IMR-90 (cell line): ENCODE results near the gene KIF1A. TPM values are rescaled to one million over a fixed set of nuclear protein-coding genes. Genes with fewer than 3 reads are reported as not detected.

Experiments
- ATAC-seq: fragments of 200-7000 bp; cut with Tn5 transposase; 2 replicates; pipeline ENCODE4 v1.9.1; 2020; ENCODE audit warnings: low read depth, mild to moderate bottlenecking, moderate library complexity
- BruUV-seq: library from RNA; stranded (reverse); fragments of 400-500 nt; replicated peaks from 2 replicates; lab custom pipeline; 2021; lab: Mats Ljungman, UMichigan
- CTCF ChIA-PET: fragments of 300-600 bp; formaldehyde crosslinking; extraction: SDS; loops from one replicate; lab custom pipeline; 2021; ENCODE audit warnings: antibody characterized with exemption; lab: Yijun Ruan, JAX
- POLR2A ChIA-PET: fragments of 300-600 bp; sonication (Branson Sonifier 250); formaldehyde crosslinking; loops from one replicate; lab custom pipeline; 2022; ENCODE audit warnings: antibody characterized with exemption; ENCODE audit not compliant: unreplicated experiment; lab: Charles Lee
- DNase-seq: peaks from one replicate; pipeline ENCODE4 v3.0.0; 2013
- H2AFZ ChIP-seq: replicated peaks from 2 replicates; pipeline ENCODE3; 2013; ENCODE audit warnings: low read length, mild to moderate bottlenecking; ENCODE audit not compliant: poor library complexity
- H2AK5ac ChIP-seq: 2 replicates; pipeline ENCODE4 v1.6.1; 2013; ENCODE audit warnings: low read depth, low read length, inconsistent platforms
- H2AK9ac ChIP-seq: replicated peaks from 2 replicates; pipeline ENCODE3; 2013; ENCODE audit warnings: mild to moderate bottlenecking, low read depth, low read length, moderate library complexity; ENCODE audit not compliant: poor library complexity
- H2BK120ac ChIP-seq: 2 replicates; pipeline ENCODE4 v1.6.1; 2013; ENCODE audit warnings: low read depth, low read length, inconsistent platforms
- H2BK15ac ChIP-seq: 3 replicates; pipeline ENCODE4 v1.6.1; 2013; ENCODE audit warnings: low read depth, low read length, inconsistent platforms
- H2BK20ac ChIP-seq: 2 replicates; pipeline ENCODE4 v1.6.1; 2013; ENCODE audit warnings: low read depth, mild to moderate bottlenecking, inconsistent platforms, low read length, moderate library complexity
- H2BK5ac ChIP-seq: 2 replicates; pipeline ENCODE4 v1.6.1; 2013; ENCODE audit warnings: mild to moderate bottlenecking, low read depth, low read length, inconsistent platforms; ENCODE audit not compliant: poor library complexity, severe bottlenecking
- H3K14ac ChIP-seq: replicated peaks from 2 replicates; pipeline ENCODE4 v1.6.1; 2013; ENCODE audit warnings: low read depth, low read length, inconsistent platforms
- H3K18ac ChIP-seq: 2 replicates; pipeline ENCODE4 v1.6.1; 2013; ENCODE audit warnings: low read depth, low read length, control low read depth
- H3K23ac ChIP-seq: 2 replicates; pipeline ENCODE4 v1.6.1; 2013; ENCODE audit warnings: low read depth, low read length, inconsistent platforms
- H3K27ac ChIP-seq: 2 replicates; pipeline ENCODE4 v1.5.1; 2013; ENCODE audit warnings: mild to moderate bottlenecking, control low read depth, low read length; ENCODE audit not compliant: insufficient read depth
- H3K27me3 ChIP-seq: 2 replicates; pipeline ENCODE4 v1.6.1; 2013; ENCODE audit warnings: low read length; ENCODE audit not compliant: control insufficient read depth, insufficient read depth
- H3K36me3 ChIP-seq: 2 replicates; pipeline ENCODE4 v1.6.1; 2013; ENCODE audit warnings: low read length, mixed read lengths; ENCODE audit not compliant: control insufficient read depth, insufficient read depth
- H3K4ac ChIP-seq: 2 replicates; pipeline ENCODE4 v1.6.1; 2013; ENCODE audit warnings: low read depth, low read length, inconsistent platforms
- H3K4me1 ChIP-seq: 2 replicates; pipeline ENCODE4 v1.6.1; 2013; ENCODE audit warnings: low read length, mixed read lengths; ENCODE audit not compliant: control insufficient read depth, insufficient read depth
- H3K4me2 ChIP-seq: 2 replicates; pipeline ENCODE4 v1.6.1; 2013; ENCODE audit warnings: low read depth, mild to moderate bottlenecking, control low read depth, low read length, moderate library complexity
- H3K4me3 ChIP-seq: 2 replicates; pipeline ENCODE4 v1.5.1; 2013; ENCODE audit warnings: low read depth, mild to moderate bottlenecking, control low read depth, low read length, moderate library complexity; ENCODE audit not compliant: insufficient read depth
- H3K56ac ChIP-seq: 2 replicates; pipeline ENCODE4 v1.6.1; 2013; ENCODE audit warnings: low read length, inconsistent platforms; ENCODE audit not compliant: insufficient read depth; ENCODE audit errors: extremely low read depth
- H3K79me1 ChIP-seq, 2 experiments: 2 replicates each; pipeline ENCODE4 v1.6.1; 2013; ENCODE audit warnings: low read length in 2 of 2, inconsistent platforms in 1 of 2, low read depth in 1 of 2
- H3K9ac ChIP-seq: 2 replicates; pipeline ENCODE4 v1.6.1; 2013; ENCODE audit warnings: low read depth, low read length, control low read depth
- H3K9me1 ChIP-seq: 2 replicates; pipeline ENCODE4 v1.6.1; 2013; ENCODE audit warnings: low read length, inconsistent platforms; ENCODE audit not compliant: insufficient read depth
- H3K9me3 ChIP-seq: 2 replicates; pipeline ENCODE4 v1.6.1; 2013; ENCODE audit warnings: low read length; ENCODE audit not compliant: control insufficient read depth, insufficient read depth
- H4K20me1 ChIP-seq: 2 replicates; pipeline ENCODE4 v1.6.1; 2013; ENCODE audit warnings: low read length, inconsistent platforms; ENCODE audit not compliant: insufficient read depth
- H4K5ac ChIP-seq: 2 replicates; pipeline ENCODE4 v1.6.1; 2013; ENCODE audit warnings: mild to moderate bottlenecking, low read depth, low read length, control low read depth
- H4K8ac ChIP-seq, 2 experiments: 2 replicates each; pipeline ENCODE4 v1.6.1; 2013; ENCODE audit warnings: low read depth in 2 of 2, low read length in 2 of 2, control low read depth in 1 of 2, inconsistent platforms in 1 of 2
- H4K91ac ChIP-seq: 2 replicates; pipeline ENCODE4 v1.6.1; 2013; ENCODE audit warnings: low read depth, low read length, inconsistent platforms; ENCODE audit not compliant: insufficient read depth
- BHLHE40 ChIP-seq: fragments of 150-350 bp; IDR thresholded peaks from 2 replicates; pipeline ENCODE4 v1.6.1; 2016; ENCODE audit warnings: mild to moderate bottlenecking, low read depth, low read length
- CEBPB ChIP-seq: IDR thresholded peaks from 2 replicates; pipeline ENCODE4 v1.6.1; 2012; ENCODE audit warnings: low read depth, low read length, improper control_type of control experiment
- FOS ChIP-seq: fragments of 150-350 bp; IDR thresholded peaks from 2 replicates; pipeline ENCODE4 v1.6.1; 2016; ENCODE audit warnings: low read depth, low read length
- MAFK ChIP-seq: IDR thresholded peaks from 2 replicates; pipeline ENCODE4 v1.6.1; 2012; ENCODE audit warnings: low read depth, low read length, improper control_type of control experiment
- MAZ ChIP-seq: IDR thresholded peaks from 2 replicates; pipeline ENCODE4 v1.6.1; 2012; ENCODE audit warnings: low read depth, mild to moderate bottlenecking, low read length, improper control_type of control experiment, moderate library complexity, borderline replicate concordance
- NFE2L2 ChIP-seq: fragments of 150-350 bp; IDR thresholded peaks from 2 replicates; pipeline ENCODE4 v1.6.1; 2016; ENCODE audit warnings: low read depth, mild to moderate bottlenecking, low read length
- POLR2A ChIP-seq: IDR thresholded peaks from 2 replicates; pipeline ENCODE4 v1.6.1; 2012; ENCODE audit warnings: mild to moderate bottlenecking, low read depth, low read length
- RAD21 ChIP-seq: IDR thresholded peaks from 2 replicates; pipeline ENCODE4 v1.6.1; 2012; ENCODE audit warnings: low read length, improper control_type of control experiment
- WGBS, 2 experiments: methylation state at CpG; one replicate each; pipeline versions ENCODE4 v1.1.5 to v1.1.7; 2013; ENCODE audit warnings: missing lambda C conversion rate in 2 of 2; ENCODE audit not compliant: insufficient read length in 1 of 2; ENCODE audit errors: extremely low coverage in 2 of 2; 5-methylcytosine and 5-hydroxymethylcytosine counted together
- dilution Hi-C: fragments of 300-500 bp; cut with HindIII; formaldehyde crosslinking; loops from one replicate; pipeline ENCODE4 v1.14.3; 2018; ENCODE audit warnings: low sequenced_read_pairs; ENCODE audit not compliant: unreplicated experiment
- in situ Hi-C: fragments of 300-500 bp; cut with MboI; formaldehyde crosslinking; loops from 3 replicates; pipeline ENCODE4 v1.14.3; 2019; ENCODE audit warnings: low sequenced_read_pairs, inconsistent platforms, mixed read lengths
- intact Hi-C: fragments of 100-400 bp; cut with micrococcal nuclease; formaldehyde crosslinking; loops from 2 replicates; pipeline ENCODE4 v1.10.0; 2022
- polyA plus RNA-seq, 3 experiments: library from polyadenylated mRNA; depleted of rRNA; stranded (reverse); fragments of >200 nt; gene quantifications; 2 replicates each; pipeline ENCODE4 v1.2.3, GENCODE V29; 2012; ENCODE audit warnings: low replicate concordance in 1 of 3
- total RNA-seq: library from RNA; depleted of rRNA; stranded (reverse); fragments of >200 nt; gene quantifications from 2 replicates; pipeline ENCODE4 v1.2.3, GENCODE V29; 2012
- TF ChIP-seq, protein P1 (sequence below): fragments of 150-350 bp; IDR thresholded peaks from 2 replicates; pipeline ENCODE4 v1.6.1; 2017; ENCODE audit warnings: mild to moderate bottlenecking, antibody characterized with exemption, low read length, low read depth
- TF ChIP-seq, protein P2 (sequence below): fragments of 150-350 bp; IDR thresholded peaks from 2 replicates; pipeline ENCODE4 v1.6.1; 2016; ENCODE audit warnings: low read depth, mild to moderate bottlenecking, low read length, moderate library complexity, borderline replicate concordance

The KIF1A gene
- total and polyA plus RNA-seq, 2 of the 4 experiments (the other 2 are of a cell fraction), result under 0.01 TPM; not detected in 1

DNA sequence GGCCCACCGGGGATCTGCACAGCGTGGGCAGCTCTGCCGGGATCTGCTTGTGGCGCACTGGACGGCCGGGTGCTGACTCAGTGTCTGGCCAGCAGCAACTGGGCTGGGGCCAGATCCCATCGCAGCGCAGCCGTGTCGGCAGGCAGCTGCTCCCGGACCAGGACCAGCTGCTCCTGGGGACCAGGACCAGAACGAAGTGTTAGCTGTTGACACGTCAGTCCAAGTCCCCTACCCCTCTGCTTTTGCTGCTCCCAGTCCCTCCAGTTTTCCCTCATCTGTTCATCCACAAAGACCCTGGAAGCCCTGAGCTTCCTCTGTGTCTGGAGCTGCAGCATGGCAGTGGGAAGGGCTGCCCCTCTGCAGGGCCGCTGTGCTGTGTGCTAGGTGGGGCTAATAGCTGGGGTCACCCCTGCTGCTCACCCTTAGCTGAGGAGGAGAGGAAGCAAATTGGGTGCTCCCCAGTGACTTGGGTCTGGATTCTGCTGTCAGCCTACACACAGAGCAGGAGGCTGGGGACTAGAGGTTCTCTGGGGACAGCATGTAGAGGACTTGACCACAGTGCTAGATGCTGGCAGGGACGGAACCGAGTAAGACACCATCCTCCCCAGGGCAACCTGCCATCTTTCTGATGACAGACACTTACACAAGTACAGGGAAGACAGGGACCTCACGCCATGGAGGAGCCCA, 16.9 kb upstream of the KIF1A start:
- in situ Hi-C loops (no loop called here), dilution Hi-C loops (no loop called here), intact Hi-C loops (no loop called here)
- H3K4me1 ChIP-seq, result peaks cover 6% of the 10 kb centered on the region; the same call in 1 of the 2 replicates
- no TSS peak for BruUV-seq
- H3K56ac ChIP-seq, result no peak overlapping the region
- no peaks in the 10 kb centered on the region for H3K9me3 ChIP-seq
- no peak overlapping the region for H2BK15ac ChIP-seq
- H3K4me3 ChIP-seq, result no peak overlapping the region
- H3K27ac ChIP-seq, result no peak overlapping the region
- peak; percentile 68 for ATAC-seq
- no peak overlapping the region for H3K23ac ChIP-seq
- peaks cover 33% of the 10 kb centered on the region for H3K27me3 ChIP-seq
- H3K4ac ChIP-seq, result no peak overlapping the region
- peak overlapping the region; percentile 0 for H2AFZ ChIP-seq
- H4K8ac ChIP-seq, result no peak overlapping the region
- no peak overlapping the region for H4K91ac ChIP-seq
- no peak overlapping the region for H3K14ac ChIP-seq
- no peak overlapping the region for H4K5ac ChIP-seq
- H2BK5ac ChIP-seq, result no peak overlapping the region
- CTCF ChIA-PET, result no interaction called here
- H3K79me1 ChIP-seq, result no peaks in the 10 kb centered on the region
- TF ChIP-seq FOS (peak; percentile 51), RAD21 (no peak), BHLHE40 (no peak), CEBPB (no peak), POLR2A (no peak), MAFK (peak; percentile 46), MAZ (no peak), NFE2L2 (peak; percentile 14; the same call in 1 of the 2 replicates)
- TF ChIP-seq, protein P1, sequence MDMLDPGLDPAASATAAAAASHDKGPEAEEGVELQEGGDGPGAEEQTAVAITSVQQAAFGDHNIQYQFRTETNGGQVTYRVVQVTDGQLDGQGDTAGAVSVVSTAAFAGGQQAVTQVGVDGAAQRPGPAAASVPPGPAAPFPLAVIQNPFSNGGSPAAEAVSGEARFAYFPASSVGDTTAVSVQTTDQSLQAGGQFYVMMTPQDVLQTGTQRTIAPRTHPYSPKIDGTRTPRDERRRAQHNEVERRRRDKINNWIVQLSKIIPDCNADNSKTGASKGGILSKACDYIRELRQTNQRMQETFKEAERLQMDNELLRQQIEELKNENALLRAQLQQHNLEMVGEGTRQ, result no peak
- TF ChIP-seq, protein P2, sequence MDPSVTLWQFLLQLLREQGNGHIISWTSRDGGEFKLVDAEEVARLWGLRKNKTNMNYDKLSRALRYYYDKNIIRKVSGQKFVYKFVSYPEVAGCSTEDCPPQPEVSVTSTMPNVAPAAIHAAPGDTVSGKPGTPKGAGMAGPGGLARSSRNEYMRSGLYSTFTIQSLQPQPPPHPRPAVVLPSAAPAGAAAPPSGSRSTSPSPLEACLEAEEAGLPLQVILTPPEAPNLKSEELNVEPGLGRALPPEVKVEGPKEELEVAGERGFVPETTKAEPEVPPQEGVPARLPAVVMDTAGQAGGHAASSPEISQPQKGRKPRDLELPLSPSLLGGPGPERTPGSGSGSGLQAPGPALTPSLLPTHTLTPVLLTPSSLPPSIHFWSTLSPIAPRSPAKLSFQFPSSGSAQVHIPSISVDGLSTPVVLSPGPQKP, result no peak
- peak; percentile 66 for DNase-seq
- H4K20me1 ChIP-seq, result no peaks in the 10 kb centered on the region; the same call in 1 of the 2 replicates
- H3K9ac ChIP-seq, result no peak overlapping the region
- no peak overlapping the region for H2BK20ac ChIP-seq
- no peaks in the 10 kb centered on the region for H3K36me3 ChIP-seq
- no peak overlapping the region for H2BK120ac ChIP-seq
- peak overlapping the region; percentile 28; the same call in 1 of the 2 replicates for H3K4me2 ChIP-seq
- H2AK5ac ChIP-seq, result no peak overlapping the region
- no peak overlapping the region for H3K18ac ChIP-seq
- no peak overlapping the region for H2AK9ac ChIP-seq
- WGBS, 2 experiments, result 0% methylated on average over 6 of the region's 17 CpGs; no CpG with 5 or more reads in 1 of the 2 experiments
- POLR2A ChIA-PET, result no interaction called here
- H3K9me1 ChIP-seq, result no peaks in the 10 kb centered on the region
